ENCODE results near the gene CBX4.

- TF ChIP-seq, protein P1, sequence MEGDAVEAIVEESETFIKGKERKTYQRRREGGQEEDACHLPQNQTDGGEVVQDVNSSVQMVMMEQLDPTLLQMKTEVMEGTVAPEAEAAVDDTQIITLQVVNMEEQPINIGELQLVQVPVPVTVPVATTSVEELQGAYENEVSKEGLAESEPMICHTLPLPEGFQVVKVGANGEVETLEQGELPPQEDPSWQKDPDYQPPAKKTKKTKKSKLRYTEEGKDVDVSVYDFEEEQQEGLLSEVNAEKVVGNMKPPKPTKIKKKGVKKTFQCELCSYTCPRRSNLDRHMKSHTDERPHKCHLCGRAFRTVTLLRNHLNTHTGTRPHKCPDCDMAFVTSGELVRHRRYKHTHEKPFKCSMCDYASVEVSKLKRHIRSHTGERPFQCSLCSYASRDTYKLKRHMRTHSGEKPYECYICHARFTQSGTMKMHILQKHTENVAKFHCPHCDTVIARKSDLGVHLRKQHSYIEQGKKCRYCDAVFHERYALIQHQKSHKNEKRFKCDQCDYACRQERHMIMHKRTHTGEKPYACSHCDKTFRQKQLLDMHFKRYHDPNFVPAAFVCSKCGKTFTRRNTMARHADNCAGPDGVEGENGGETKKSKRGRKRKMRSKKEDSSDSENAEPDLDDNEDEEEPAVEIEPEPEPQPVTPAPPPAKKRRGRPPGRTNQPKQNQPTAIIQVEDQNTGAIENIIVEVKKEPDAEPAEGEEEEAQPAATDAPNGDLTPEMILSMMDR (IDR thresholded peaks at IDR 0.05; ENCODE audit: insufficient read depth, low read length, poor library complexity, severe bottlenecking): no peak
- no peak for TF ChIP-seq EZH2phosphoT487 (conservative IDR thresholded peaks at IDR 0.05; ENCODE audit: low read length)
These were observed 33.5 kb upstream of the CBX4 start for GRCh38 chr17:79872762-79873161.

Data from SU-DHL-6 (cell line).